NCI-H1048 (cell line): ENCODE results near the gene ZNF683.
"Not testable (repeated sequence)": the region's sequence is repeated elsewhere in the genome, so short reads cannot be mapped to it uniquely, and the experiment has no call there.

Source experiments
- DNase-seq: peaks from one replicate; lab custom pipeline; 2025; lab: John Stamatoyannopoulos, UW

Gene ZNF683

GRCh38 chr1:26385063-26385462, 12.5 kb upstream of the ZNF683 start:
- DNase-seq, result not testable (repeated sequence)

DNA sequence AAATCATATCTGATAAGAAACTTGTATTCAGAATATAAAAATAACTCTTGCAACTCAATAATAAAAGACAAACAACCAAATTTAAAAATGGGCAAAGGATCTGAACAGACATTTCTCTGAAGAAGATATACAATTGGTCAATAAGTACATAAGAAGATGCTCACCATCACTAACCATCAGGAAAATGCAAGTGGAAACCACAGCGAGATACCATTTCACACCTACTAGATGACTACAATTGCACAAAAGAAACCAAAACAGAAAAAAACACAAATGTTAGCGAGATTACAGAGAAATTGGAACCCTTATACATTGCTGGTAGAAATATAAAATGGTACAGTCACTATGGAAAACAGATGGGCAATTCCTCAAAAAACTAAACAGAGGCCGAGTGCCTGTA, 11.5 kb upstream of the ZNF683 start:
- no peak for DNase-seq

- DNase-seq, result no peak
Measured at GRCh38 chr1:26378879-26379251, 6.3 kb upstream of the ZNF683 start.

- no peak for DNase-seq
Measured at GRCh38 chr1:26378088-26378878, 5.7 kb upstream of the ZNF683 start.

- DNase-seq, result no peak
Measured at GRCh38 chr1:26376050-26376449, 3.5 kb upstream of the ZNF683 start.

DNA sequence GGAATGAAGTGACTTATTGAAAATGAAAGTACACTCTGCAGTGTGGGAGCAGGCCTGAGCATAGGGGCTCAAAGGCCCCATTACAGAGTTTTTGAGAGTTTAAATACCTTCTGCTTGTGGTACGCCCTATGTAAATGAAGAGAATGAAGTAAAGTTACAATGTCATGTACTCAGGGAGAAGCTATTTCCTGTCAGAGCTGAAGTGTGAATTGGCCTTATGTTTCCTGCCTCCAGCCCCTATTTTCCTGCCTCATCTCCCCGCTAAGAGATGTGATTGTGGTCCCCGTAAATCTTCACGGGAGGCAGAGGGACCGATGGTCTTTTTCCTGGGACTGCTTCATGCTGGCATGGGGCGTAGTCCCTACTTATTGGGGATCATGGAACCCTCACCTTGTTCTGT, 2.5 kb upstream of the ZNF683 start:
- no peak for DNase-seq

DNA sequence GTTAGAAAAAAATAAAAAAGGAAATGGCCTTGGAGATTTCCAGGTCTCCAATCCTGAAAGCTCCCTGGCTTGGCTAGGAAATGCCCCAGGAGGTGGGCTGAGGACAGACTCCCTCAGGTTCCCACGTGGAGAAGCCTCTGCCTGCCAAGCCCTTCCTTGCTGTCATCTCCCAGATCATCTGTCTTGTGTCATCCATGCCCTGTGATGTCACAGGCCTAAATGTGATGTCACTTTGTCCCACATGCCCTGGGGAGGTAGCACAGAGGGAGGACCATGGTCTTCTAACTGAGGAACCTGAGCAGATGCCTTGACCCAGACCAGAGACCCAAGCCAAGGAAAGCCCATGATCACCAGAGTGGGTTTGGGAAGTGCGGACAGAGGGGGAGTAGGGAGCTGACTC, 1.8 kb upstream of the ZNF683 start:
- DNase-seq, result not testable (repeated sequence)

- DNase-seq, result no peak
Measured at GRCh38 chr1:26373789-26374188, 1.2 kb upstream of the ZNF683 start.

GRCh38 chr1:26373281-26373680, 731 bp upstream of the ZNF683 start:
- no peak for DNase-seq

DNA sequence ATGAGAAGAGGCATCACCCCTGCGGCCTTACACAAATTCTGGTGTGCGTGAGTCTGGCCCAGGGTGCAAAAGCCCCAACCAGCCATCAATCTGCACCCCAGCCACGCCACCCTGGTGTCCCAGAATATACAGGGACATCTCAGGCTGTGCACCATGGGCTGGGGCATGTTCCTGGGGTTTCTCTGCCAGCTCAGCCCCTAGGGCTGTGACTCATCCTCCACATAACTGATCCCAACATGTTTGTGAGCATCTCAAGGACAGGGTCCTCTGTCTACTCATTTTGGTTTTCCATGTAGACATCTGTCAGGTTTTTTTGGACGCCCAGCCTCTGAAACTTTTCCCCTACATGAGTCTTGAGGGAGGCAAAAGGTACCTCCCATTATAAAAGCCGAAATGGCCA, 511 bp downstream of the ZNF683 start:
- no peak for DNase-seq

DNA sequence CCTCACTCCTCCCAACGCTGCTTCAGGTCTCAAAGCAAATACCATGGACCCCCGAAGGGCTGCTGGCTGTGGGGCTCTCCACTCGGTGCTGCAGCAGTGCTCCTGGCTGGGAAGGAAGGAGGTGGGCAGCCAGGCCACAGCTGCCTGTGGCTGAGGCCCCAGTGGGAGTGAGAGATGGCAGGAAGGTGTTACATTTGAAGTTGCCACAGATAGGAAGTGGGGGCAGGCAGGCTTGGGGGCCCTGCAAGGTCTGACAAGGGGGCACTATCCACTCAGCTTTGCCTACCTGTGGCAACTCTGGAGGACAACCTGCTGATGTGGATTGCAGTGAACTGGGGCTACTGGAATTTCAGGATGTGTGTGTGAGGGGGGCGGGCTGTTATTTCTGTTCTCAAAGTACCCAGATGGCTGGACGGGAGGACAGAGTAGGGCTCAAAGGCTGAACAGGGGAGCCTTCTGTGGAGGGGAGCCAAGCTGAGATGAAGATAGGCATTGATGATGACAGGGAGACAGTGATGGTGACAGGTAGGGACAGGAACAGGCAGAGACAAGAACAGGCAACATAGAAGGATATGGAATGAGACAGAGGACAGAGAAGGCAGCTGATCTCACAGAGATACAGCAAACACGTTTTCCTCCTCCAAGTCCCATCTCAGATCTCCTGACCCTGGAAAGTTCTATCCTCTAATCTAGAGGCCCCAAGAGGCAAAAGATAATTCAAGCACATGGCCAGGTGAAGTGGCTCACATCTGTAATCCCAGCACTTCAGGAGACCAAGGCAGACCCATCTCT, 1.8 kb downstream of the ZNF683 start:
- DNase-seq, result no peak

DNA sequence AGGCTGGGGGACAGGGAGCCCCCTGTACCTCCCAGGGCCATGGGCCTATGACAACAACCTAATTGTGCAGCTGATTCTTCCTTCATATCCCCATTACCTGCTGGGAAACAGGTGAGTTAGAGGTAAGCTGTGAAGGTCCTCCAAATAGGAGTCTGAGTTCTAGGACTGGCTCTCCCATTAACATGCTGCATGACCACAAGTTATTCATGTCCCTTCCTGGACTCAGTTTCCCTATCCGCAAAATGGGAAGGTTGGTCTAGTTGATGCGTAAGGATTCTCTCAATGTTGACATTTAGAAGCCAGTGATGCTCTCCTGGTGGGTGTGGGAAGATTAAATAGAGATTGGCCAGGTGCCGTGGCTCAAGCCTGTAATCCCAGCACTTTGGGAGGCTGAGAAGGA, 4.1 kb downstream of the ZNF683 start:
- no peak for DNase-seq

DNA sequence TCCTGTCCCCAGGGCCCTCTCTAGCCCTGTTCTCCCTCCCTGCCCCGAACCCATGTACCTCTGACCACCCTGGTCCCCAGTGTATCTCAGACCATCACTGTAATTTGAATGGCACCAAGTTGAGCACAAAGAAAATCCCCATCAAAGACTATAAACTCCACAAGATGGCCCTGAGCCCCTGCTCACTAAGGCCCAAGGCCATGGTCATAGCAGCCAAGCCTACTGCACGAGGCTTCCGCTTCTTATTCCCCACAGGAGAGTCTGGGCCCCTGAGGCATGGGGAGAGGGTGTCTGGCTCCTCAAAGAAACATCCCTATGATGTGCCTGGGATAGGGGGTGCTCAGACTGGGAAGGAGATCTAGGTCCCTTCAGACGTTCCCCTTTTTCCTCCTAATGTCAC, 4.5 kb downstream of the ZNF683 start:
- DNase-seq, result no peak

DNA sequence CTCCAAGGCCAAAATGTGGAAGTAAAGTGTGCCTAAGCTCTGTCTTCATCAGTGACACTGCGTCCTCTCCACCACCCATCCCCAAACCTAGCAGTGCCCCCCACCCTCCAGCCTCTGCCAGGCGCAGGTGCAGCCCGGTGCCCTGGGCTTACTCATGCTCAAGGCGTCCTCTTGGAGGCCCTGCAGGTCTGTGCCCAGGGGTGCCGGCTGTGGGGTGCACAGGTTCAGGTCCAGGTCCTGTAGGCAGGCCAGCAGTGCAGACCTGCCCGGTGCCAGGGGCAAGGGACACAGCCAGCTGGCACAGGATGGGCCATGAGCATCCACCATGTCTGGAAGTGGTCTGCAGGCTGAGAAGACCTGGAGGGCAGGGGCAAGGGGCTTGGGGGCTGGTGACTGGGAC, 5.1 kb downstream of the ZNF683 start:
- DNase-seq, result no peak

DNA sequence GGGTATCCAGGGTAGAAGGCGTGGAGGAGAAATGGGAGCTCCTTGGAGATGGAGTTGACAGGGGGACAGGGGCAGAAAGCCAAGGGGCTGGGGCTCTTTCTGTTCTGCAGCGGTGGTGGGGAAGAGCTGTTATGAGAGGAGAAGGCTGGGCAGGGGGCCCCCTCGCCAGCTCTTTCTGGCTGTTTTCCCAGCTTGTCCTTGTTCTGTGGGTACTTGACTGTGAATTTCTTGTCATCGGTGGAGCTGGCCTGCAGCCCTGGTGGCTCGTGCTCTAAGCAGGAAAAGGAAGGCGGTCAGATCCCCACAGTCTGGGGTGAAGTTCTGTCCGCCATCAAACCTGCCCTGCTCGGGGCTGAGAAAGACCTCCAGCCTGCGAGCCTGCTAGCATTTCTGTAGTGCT, 7.6 kb downstream of the ZNF683 start:
- DNase-seq, result no peak

DNA sequence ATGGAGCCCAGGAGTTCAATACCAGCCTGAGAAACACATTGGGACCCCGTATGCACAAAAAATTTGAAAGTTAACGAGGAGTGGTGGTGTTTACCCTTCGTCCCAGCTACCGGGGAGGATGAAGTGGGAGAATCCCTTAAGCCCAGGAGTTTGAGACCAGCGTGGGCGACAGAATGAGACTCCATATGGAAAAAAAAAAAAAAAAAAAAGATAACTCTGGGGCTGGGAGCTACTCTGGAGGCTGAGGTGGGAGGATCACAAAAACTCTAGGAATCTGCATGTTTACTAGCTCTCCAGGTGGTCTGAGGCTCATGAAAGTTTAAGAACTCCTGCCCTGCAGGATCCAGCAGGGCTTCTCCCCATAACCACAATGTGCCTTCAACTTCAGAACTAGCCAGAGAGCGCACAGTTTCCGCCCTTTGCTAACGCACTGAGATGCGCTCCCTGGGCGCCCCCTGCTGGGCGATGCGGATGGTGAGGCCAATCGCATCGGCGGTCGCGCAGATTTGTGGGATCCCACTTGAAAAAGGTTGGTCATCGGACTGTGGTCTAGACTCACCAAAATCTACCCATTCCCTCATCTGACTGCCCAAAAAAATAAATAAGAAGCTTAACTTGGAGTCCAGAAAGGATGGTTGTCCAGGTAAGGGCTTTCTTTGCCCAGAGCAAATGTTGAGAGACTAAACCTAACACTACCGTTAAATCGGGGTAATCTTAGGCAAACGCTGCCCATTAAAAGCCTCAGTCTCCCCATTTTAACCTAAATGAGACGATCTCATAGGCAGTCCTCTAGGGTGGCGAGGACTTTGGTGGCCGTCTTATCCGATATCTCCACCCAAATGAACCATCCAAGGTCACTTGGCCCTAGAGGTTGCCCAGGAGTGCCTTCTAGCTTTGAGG, 8.8 kb downstream of the ZNF683 start:
- no peak for DNase-seq

DNA sequence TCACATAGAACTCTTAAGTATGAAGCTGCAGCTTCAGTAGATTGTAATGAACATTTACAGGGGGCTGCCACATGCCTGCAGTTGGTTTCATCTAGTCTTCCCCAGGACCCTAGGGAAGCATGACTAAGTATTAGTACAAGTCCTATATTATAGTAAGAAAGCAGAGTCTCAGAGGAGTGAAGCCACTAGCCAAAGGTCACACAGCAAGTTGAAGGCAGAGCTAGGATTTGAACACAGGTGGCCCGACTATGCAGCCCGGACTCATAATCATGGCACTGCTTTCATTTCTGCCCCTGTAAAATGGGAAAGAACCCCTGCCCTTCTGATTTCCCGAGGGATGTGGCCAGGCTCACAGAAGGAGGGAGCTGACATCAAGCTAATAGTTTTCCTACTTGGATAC, 10.2 kb downstream of the ZNF683 start:
- no peak for DNase-seq

DNA sequence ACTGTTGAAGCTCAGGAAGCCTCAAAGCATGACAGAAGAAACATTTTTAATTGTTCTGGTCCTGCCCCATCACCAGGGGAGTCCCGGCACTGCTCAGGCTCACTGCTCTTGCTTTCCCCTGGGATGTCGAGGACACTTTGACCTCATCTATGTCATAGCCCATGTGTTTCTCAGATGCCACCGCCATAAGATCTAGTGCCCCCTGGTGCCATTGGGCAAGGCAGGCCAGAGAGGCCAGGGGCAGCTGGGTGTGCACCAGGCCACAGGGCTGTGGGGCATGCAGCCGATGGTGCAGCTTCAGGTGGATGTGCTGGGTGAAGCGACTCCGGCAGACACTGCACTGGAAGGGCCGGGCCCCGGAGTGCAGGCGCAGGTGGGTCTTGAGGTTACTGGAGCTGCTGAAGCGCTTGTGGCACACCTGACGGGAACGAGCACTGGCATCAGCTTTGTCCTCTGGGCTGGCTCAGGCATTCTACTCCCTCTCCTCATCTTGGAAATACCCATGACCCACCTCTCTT, 10.9 kb downstream of the ZNF683 start:
- DNase-seq, result no peak

- no peak for DNase-seq
Measured at GRCh38 chr1:26360807-26361604, 11.5 kb downstream of the ZNF683 start.

GRCh38 chr1:26359981-26360806, 12.4 kb downstream of the ZNF683 start:
- no peak for DNase-seq
